GM12878 (cell line): ENCODE measurements around the gene BAHD1. TPM values are rescaled to one million over a fixed set of nuclear protein-coding genes. Genes with fewer than 3 reads are reported as not detected.

ENCODE experiments used
- ATAC-seq: fragments of 200-7000 bp; cut with Tn5 transposase; 3 replicates; pipeline ENCODE4 v1.9.1; 2020; ENCODE audit warnings: mild to moderate bottlenecking, moderate library complexity
- BruUV-seq: library from RNA; stranded (reverse); fragments of 400-500 nt; replicated peaks from 2 replicates; lab custom pipeline; 2021; lab: Mats Ljungman, UMichigan
- CTCF ChIA-PET: fragments of 300-600 bp; sonication (Branson Sonifier 250); formaldehyde crosslinking; extraction: SDS; loops from one replicate; lab custom pipeline; 2021; ENCODE audit warnings: inconsistent platforms; lab: Yijun Ruan, JAX
- POLR2A ChIA-PET: fragments of 350-600 bp; formaldehyde crosslinking; extraction: SDS; loops from one replicate; lab custom pipeline; 2021; ENCODE audit warnings: inconsistent platforms; lab: Charles Lee
- RAD21 ChIA-PET: fragments of 300-600 bp; sonication (Branson Sonifier 250); formaldehyde crosslinking; loops from one replicate; lab custom pipeline; 2023; ENCODE audit warnings: antibody characterized with exemption; ENCODE audit not compliant: unreplicated experiment; lab: Charles Lee
- SMC1A ChIA-PET: fragments of 300-600 bp; sonication (Branson Sonifier 250); formaldehyde crosslinking; loops from one replicate; lab custom pipeline; 2023; ENCODE audit not compliant: unreplicated experiment, uncharacterized antibody; lab: Charles Lee
- DNase-seq: peaks from one replicate; pipeline ENCODE4 v3.0.0-alpha.2; 2011; ENCODE audit warnings: low read depth, low spot score
- FAIRE-seq: peaks from 3 replicates; lab custom pipeline; 2011; peaks lifted over from hg19 to GRCh38; lab: Jason Lieb, UNC
- H2AFZ ChIP-seq: 2 replicates; pipeline ENCODE4 v1.6.0; 2011; ENCODE audit warnings: low read depth, low read length, control low read depth; ENCODE audit not compliant: control insufficient read depth
- H3K27ac ChIP-seq: 2 replicates; pipeline ENCODE4 v1.5.1; 2011; ENCODE audit warnings: control low read depth; ENCODE audit not compliant: control insufficient read depth, insufficient read depth
- H3K27me3 ChIP-seq, 2 experiments: replicated peaks in 1 of 2; 2 replicates each; pipeline versions ENCODE4 v1.6.0 to v1.6.1; 2011; ENCODE audit warnings: low read length in 1 of 2; ENCODE audit not compliant: control insufficient read depth in 2 of 2, insufficient read depth in 2 of 2
- H3K36me3 ChIP-seq, 2 experiments: 2 replicates each; pipeline ENCODE4 v1.5.1; 2011; ENCODE audit warnings: low read length in 1 of 2; ENCODE audit not compliant: control insufficient read depth in 2 of 2, insufficient read depth in 2 of 2
- H3K4me1 ChIP-seq: 2 replicates; pipeline ENCODE4 v1.6.1; 2011; ENCODE audit warnings: mild to moderate bottlenecking, low read length, moderate library complexity, mixed read lengths; ENCODE audit not compliant: control insufficient read depth, insufficient read depth
- H3K4me2 ChIP-seq: 2 replicates; pipeline ENCODE4 v1.6.0; 2011; ENCODE audit warnings: control low read depth; ENCODE audit not compliant: control insufficient read depth, insufficient read depth
- H3K4me3 ChIP-seq: fragments of 200-600 bp; sonication (generic); 2 replicates; pipeline ENCODE4 v1.5.1; 2016
- H3K79me2 ChIP-seq: 2 replicates; pipeline ENCODE4 v1.6.0; 2011; ENCODE audit warnings: low read length; ENCODE audit not compliant: control insufficient read depth, insufficient read depth
- H3K9ac ChIP-seq: 2 replicates; pipeline ENCODE4 v1.8.0; 2011; ENCODE audit warnings: low read length, control low read depth, mixed read lengths; ENCODE audit not compliant: control insufficient read depth, insufficient read depth
- H3K9me3 ChIP-seq: replicated peaks from 3 replicates; pipeline ENCODE4 v1.5.1; 2011; ENCODE audit warnings: mild to moderate bottlenecking, low read length; ENCODE audit not compliant: control insufficient read depth, insufficient read depth
- H4K20me1 ChIP-seq: 2 replicates; pipeline ENCODE4 v1.6.0; 2011; ENCODE audit not compliant: control insufficient read depth, insufficient read depth
- EZH2 ChIP-seq: IDR thresholded peaks from 2 replicates; pipeline ENCODE4 v1.6.1; 2012; ENCODE audit warnings: low read depth, mild to moderate bottlenecking, control low read depth, inconsistent platforms, low read length, borderline replicate concordance; ENCODE audit not compliant: control insufficient read depth
- LARP7 ChIP-seq: fragments of 450-650 bp; IDR thresholded peaks from 2 replicates; pipeline ENCODE4 v1.6.1; 2017; ENCODE audit warnings: mild to moderate bottlenecking
- POLR2A ChIP-seq: IDR thresholded peaks from 2 replicates; pipeline ENCODE4 v1.6.1; 2011; ENCODE audit warnings: low read depth, mild to moderate bottlenecking, low read length
- SREBF2 ChIP-seq: IDR thresholded peaks from 2 replicates; pipeline ENCODE4 v1.6.1; 2012; ENCODE audit warnings: mild to moderate bottlenecking, low read length
- ZNF207 ChIP-seq: fragments of 450-650 bp; IDR thresholded peaks from 2 replicates; pipeline ENCODE4 v1.6.1; 2014; ENCODE audit warnings: antibody characterized with exemption, mild to moderate bottlenecking, borderline replicate concordance
- WGBS: methylation state at CpG from one replicate; pipeline ENCODE4 v1.1.6; 2016; ENCODE audit warnings: low lambda C conversion rate; ENCODE audit not compliant: insufficient replicate concordance, insufficient coverage; ENCODE audit errors: missing lambda C conversion rate; 5-methylcytosine and 5-hydroxymethylcytosine counted together
- in situ Hi-C: fragments of 300-500 bp; cut with MboI; formaldehyde crosslinking; loops from 9 replicates; pipeline ENCODE4 v1.14.3; 2018; ENCODE audit warnings: mixed read lengths
- intact Hi-C: fragments of 100-400 bp; cut with micrococcal nuclease; formaldehyde crosslinking; loops from one replicate; pipeline ENCODE4 v1.14.2; 2022; ENCODE audit not compliant: unreplicated experiment
- polyA plus RNA-seq, 11 experiments: library from polyadenylated mRNA; depleted of rRNA in 4 of 11; unstranded in 6 of 11; stranded (reverse) in 5 of 11; fragments of >200 nt; fragmentation: Nextera tagmentation in 4 of 11; fragmentation: Illumina TruSeq in 1 of 11; extraction: Ambion mirVana in 4 of 11; extraction: Trizol in 1 of 11; gene quantifications; 1 replicate in 1 of 11; 2 replicates in 10 of 11; pipeline versions ENCODE4 v1.2.1 to v1.2.3, GENCODE V29; 2011 to 2016; ENCODE audit warnings: inconsistent platforms in 2 of 11, missing spikeins in 2 of 11, low read depth in 1 of 11
- total RNA-seq, 4 experiments: library from RNA; depleted of rRNA in 3 of 4; stranded (reverse); fragments of >200 nt in 3 of 4; fragmentation: Illumina TruSeq in 1 of 4; extraction: Trizol in 1 of 4; gene quantifications; 2 replicates each; pipeline versions ENCODE4 v1.2.1 to v1.2.3, GENCODE V29; 2013 to 2021
- TF ChIP-seq, protein P1 (sequence below): fragments of 450-650 bp; IDR thresholded peaks from 2 replicates; pipeline ENCODE4 v1.6.1; 2016; ENCODE audit warnings: mild to moderate bottlenecking, moderate library complexity, borderline replicate concordance

BAHD1 gene
- total and polyA plus RNA-seq, 10 of the 15 experiments (the other 5 are each of a cell fraction or from before 2014, with no cell fraction given), result 0.21 to 21.8 (median 5.8) TPM

DNA sequence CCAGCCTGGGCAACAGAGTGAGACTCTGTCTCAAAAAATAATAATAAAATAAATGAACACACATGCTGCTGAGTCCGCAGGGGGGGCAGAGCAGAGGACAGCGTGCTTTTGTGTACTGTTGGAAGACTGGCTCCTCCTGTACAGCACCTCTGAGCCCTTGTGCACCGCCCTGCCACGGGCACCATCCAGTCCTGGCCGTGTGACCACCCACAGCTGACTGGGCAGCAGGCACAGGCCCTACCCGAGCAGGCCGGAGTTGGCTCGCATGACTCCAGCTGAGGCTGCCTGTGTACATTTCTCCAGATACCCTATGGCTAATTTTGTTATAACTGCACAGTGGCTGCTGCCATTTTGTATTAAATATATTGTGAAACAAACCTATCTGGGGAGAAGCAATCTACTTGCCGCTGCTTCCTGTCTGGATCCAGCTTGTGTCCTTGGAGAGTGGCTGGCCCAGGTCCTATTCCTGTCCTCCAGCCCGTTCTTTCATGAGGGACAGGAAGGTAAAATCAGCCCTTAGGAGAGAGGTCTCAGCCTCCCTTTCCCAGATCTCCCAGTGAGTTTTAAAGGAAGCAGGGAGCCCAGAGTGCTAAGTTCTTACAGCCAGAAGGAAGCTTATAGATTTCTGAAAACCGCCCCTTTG is 20.6 kb upstream of the BAHD1 start:
- H3K4me1 ChIP-seq, result no peaks in the 10 kb centered on the region
- 75% methylated on average over 11 of the region's 11 CpGs for WGBS
- no peak for FAIRE-seq
- in situ Hi-C loops, result loop anchor here (5.0 kb wide), 1 partner anchor 73 kb away; no protein-coding TSS in a partner anchor
- no peak overlapping the region for H3K4me2 ChIP-seq
- no peak overlapping the region for H2AFZ ChIP-seq
- peaks cover 6 to 10% of the 10 kb centered on the region in 2 experiments; a peak in 3 of 4 replicates for H3K36me3 ChIP-seq
- CTCF ChIA-PET, result interaction anchor here (0.5 to 6.6 kb wide), 8 partner anchors 11 to 134 kb away, joined by 3 to 111 read pairs (median 6); partner anchors contain the start of genes CCDC9B and INAFM2
- no TSS peak for BruUV-seq
- H4K20me1 ChIP-seq, result no peaks in the 10 kb centered on the region
- intact Hi-C loops, result loop anchor here (5.0 kb wide), 1 partner anchor 143 kb away; no protein-coding TSS in a partner anchor
- no peak for ATAC-seq
- no peak overlapping the region for H3K27ac ChIP-seq
- H3K27me3 ChIP-seq, result no peaks in the 10 kb centered on the region
- no peak overlapping the region for H3K4me3 ChIP-seq
- H3K9me3 ChIP-seq, result no peaks in the 10 kb centered on the region
- no peak for DNase-seq
- H3K9ac ChIP-seq, result no peak overlapping the region
- no peaks in the 10 kb centered on the region for H3K79me2 ChIP-seq
- SMC1A ChIA-PET, result interaction anchor here (0.7 to 1.6 kb wide), 4 partner anchors 13 to 367 kb away, joined by 3 read pairs; no protein-coding TSS in a partner anchor
- POLR2A ChIA-PET, result interaction anchor here (0.9 kb wide), 1 partner anchor 14 kb away, joined by 3 read pairs; the partner anchor contains the start of gene IVD
- TF ChIP-seq EZH2 (no peak), POLR2A (0 out of 2 replicates have a peak, but pooled peaks have one; percentile 33)
- TF ChIP-seq, all 136 proteins: peak for 1
- RAD21 ChIA-PET, result interaction anchor here (0.9 kb wide), 1 partner anchor 11 kb away, joined by 3 read pairs; no protein-coding TSS in a partner anchor

DNA sequence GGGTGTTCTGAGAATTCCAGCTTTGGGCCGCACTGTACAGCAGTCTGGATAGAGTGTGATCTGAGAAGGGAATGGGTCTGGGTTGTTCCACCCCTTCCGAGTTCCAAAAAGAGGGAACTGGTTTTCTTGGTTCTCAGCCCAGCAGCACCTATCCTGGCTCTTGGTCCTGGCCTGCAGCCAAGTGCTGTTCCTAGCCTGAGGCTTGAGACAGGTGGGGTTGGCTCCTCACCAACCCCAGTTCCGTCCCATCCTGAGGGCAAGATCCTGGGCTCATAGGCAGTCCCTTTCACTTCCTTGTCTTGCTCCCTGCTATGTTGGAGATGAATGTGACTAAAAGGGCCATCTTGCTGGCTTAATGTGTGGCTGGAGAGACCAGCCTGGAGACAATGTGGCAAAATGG is 20.0 kb upstream of the BAHD1 start:
- no peak overlapping the region for H3K27ac ChIP-seq
- H3K9me3 ChIP-seq, result no peaks in the 10 kb centered on the region
- ChIA-PET RAD21 (interaction anchor here (0.9 kb wide), 1 partner anchor 11 kb away, joined by 3 read pairs; no protein-coding TSS in a partner anchor), POLR2A (interaction anchor here (0.9 kb wide), 1 partner anchor 15 kb away, joined by 3 read pairs; the partner anchor contains the start of gene IVD), CTCF (interaction anchor here (0.6 to 6.6 kb wide), 13 partner anchors 12 to 203 kb away, joined by 3 to 111 read pairs (median 4); partner anchors contain the start of genes CCDC9B and INAFM2), SMC1A (interaction anchor here (0.7 to 1.6 kb wide), 5 partner anchors 22 to 367 kb away, joined by 3 to 5 read pairs (median 3); partner anchors contain the start of gene KNSTRN)
- BruUV-seq, result no TSS peak
- no peak for FAIRE-seq
- no peaks in the 10 kb centered on the region for H3K79me2 ChIP-seq
- H3K36me3 ChIP-seq, result peaks cover 1 to 5% of the 10 kb centered on the region in 2 experiments; a peak in 2 of 4 replicates
- DNase-seq, result no peak
- no peak overlapping the region for H3K9ac ChIP-seq
- no peaks in the 10 kb centered on the region for H3K27me3 ChIP-seq
- no peak overlapping the region for H3K4me3 ChIP-seq
- H3K4me2 ChIP-seq, result no peak overlapping the region
- intact Hi-C loops, result loop anchor here (5.0 kb wide), 1 partner anchor 143 kb away; no protein-coding TSS in a partner anchor
- no peak for TF ChIP-seq SREBF2
- TF ChIP-seq, protein P1, sequence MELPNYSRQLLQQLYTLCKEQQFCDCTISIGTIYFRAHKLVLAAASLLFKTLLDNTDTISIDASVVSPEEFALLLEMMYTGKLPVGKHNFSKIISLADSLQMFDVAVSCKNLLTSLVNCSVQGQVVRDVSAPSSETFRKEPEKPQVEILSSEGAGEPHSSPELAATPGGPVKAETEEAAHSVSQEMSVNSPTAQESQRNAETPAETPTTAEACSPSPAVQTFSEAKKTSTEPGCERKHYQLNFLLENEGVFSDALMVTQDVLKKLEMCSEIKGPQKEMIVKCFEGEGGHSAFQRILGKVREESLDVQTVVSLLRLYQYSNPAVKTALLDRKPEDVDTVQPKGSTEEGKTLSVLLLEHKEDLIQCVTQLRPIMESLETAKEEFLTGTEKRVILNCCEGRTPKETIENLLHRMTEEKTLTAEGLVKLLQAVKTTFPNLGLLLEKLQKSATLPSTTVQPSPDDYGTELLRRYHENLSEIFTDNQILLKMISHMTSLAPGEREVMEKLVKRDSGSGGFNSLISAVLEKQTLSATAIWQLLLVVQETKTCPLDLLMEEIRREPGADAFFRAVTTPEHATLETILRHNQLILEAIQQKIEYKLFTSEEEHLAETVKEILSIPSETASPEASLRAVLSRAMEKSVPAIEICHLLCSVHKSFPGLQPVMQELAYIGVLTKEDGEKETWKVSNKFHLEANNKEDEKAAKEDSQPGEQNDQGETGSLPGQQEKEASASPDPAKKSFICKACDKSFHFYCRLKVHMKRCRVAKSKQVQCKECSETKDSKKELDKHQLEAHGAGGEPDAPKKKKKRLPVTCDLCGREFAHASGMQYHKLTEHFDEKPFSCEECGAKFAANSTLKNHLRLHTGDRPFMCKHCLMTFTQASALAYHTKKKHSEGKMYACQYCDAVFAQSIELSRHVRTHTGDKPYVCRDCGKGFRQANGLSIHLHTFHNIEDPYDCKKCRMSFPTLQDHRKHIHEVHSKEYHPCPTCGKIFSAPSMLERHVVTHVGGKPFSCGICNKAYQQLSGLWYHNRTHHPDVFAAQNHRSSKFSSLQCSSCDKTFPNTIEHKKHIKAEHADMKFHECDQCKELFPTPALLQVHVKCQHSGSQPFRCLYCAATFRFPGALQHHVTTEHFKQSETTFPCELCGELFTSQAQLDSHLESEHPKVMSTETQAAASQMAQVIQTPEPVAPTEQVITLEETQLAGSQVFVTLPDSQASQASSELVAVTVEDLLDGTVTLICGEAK, result no peak
- no peak for TF ChIP-seq ZNF207
- TF ChIP-seq LARP7, result no peak
- H4K20me1 ChIP-seq, result no peaks in the 10 kb centered on the region
- no peak for ATAC-seq
- WGBS, result 67% methylated on average over 3 of the region's 3 CpGs
- H2AFZ ChIP-seq, result no peak overlapping the region
- in situ Hi-C loops, result loop anchor here (5.0 kb wide), 1 partner anchor 73 kb away; no protein-coding TSS in a partner anchor
- H3K4me1 ChIP-seq, result no peaks in the 10 kb centered on the region
